ENCODE results near the gene ROGDI. TPM values are rescaled to one million over a fixed set of nuclear protein-coding genes. Genes with fewer than 3 reads are reported as not detected.

The ROGDI gene
- total RNA-seq, 1 experiment from 2014 or later, result 36.4 TPM

DNA sequence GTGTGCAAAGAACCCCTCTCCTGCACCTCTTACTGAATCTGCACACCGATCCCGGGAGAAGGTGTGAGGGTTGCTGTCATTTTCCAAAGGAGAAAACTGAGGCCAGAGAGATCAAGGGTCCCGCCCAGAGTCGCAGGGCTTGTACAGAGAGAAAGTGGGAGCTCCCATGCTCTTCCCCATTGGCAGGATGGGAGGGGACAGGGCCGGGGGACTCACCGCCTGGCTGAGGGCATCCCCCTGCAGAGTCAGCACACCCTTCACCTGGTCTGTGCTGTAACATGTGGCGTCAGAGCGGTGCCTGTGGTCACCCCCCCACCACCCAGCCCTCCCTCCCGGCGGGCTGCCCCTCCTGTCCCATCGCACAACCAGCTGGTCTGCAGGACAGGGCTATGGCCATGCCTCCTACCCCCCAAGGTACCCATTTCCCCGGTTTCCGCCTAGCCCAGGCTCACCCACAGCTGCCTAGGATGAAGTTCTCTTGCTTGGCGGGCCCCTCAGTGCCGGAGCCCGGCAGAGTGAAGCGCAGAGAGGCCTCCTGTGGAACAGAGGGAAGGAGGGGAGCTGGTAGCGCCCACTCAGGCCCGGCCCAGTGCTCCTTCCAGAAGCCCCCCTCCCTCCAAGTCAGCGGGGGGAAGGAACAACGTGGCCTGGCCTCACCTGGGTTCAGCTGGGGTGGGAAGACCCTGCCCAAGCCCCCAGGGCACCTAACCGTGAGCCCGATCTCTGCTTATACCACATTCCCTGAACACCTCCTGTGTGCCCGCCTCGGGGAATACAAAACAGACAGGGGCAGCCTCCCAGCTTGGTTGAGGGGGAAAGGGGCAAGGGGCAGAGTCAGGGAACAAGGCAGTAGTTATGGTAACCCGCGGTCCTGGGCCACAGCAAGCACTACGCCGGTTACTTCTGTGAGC lies 1.1 kb downstream of the ROGDI start:
- H3K9me3 ChIP-seq (ENCODE audit: control insufficient read depth, low read depth, low read length), result no peaks in the 10 kb centered on the region
- no peak overlapping the region for H4K5ac ChIP-seq (ENCODE audit: insufficient read length, low read depth, low read length)
- H3K27ac ChIP-seq (ENCODE audit: insufficient read length, low read depth, low read length), result no peak overlapping the region
- no peaks in the 10 kb centered on the region for H3K79me2 ChIP-seq (ENCODE audit: insufficient read depth, low read length)
- no peak overlapping the region for H2BK20ac ChIP-seq (ENCODE audit: low read depth, low read length, poor library complexity, severe bottlenecking)
- H2BK12ac ChIP-seq (ENCODE audit: insufficient read length, low read depth, low read length), result no peak overlapping the region
- H3K79me1 ChIP-seq (ENCODE audit: insufficient read depth, low read depth, low read length, poor library complexity, severe bottlenecking), result no peaks in the 10 kb centered on the region
- H3K23ac ChIP-seq (ENCODE audit: insufficient read length, low read depth, low read length), result no peak overlapping the region
- no peak overlapping the region for H2BK15ac ChIP-seq (ENCODE audit: low read depth, low read length)
- H3K23me2 ChIP-seq (ENCODE audit: insufficient read length, low read depth, low read length, poor library complexity, severe bottlenecking), result peaks cover 7% of the 10 kb centered on the region
- no peaks in the 10 kb centered on the region for H3K4me1 ChIP-seq (ENCODE audit: insufficient read depth, low read length)
- no peak for DNase-seq
- WGBS (ENCODE audit: extremely low coverage, insufficient read length, low lambda C conversion rate), result no CpG with 5 or more reads among the region's 29 CpGs
- H4K91ac ChIP-seq (ENCODE audit: insufficient read length, low read depth, low read length), result no peak overlapping the region
- no peaks in the 10 kb centered on the region for H3K9me3 Mint-ChIP-seq
- TF ChIP-seq, protein P1, sequence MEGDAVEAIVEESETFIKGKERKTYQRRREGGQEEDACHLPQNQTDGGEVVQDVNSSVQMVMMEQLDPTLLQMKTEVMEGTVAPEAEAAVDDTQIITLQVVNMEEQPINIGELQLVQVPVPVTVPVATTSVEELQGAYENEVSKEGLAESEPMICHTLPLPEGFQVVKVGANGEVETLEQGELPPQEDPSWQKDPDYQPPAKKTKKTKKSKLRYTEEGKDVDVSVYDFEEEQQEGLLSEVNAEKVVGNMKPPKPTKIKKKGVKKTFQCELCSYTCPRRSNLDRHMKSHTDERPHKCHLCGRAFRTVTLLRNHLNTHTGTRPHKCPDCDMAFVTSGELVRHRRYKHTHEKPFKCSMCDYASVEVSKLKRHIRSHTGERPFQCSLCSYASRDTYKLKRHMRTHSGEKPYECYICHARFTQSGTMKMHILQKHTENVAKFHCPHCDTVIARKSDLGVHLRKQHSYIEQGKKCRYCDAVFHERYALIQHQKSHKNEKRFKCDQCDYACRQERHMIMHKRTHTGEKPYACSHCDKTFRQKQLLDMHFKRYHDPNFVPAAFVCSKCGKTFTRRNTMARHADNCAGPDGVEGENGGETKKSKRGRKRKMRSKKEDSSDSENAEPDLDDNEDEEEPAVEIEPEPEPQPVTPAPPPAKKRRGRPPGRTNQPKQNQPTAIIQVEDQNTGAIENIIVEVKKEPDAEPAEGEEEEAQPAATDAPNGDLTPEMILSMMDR (conservative IDR thresholded peaks at IDR 0.05), result no peak
- H3K14ac ChIP-seq (ENCODE audit: insufficient read depth, low read length), result 0 out of 2 replicates have a peak overlapping the region, but pooled peaks have one; percentile 1
- H3K18ac ChIP-seq (ENCODE audit: insufficient read length, low read depth, low read length), result no peak overlapping the region
- no peak overlapping the region for H3T11ph ChIP-seq (ENCODE audit: low read length)
- H2BK120ac ChIP-seq (ENCODE audit: low read depth, low read length, poor library complexity, severe bottlenecking), result no peak overlapping the region
- H4K20me1 ChIP-seq (ENCODE audit: control insufficient read depth, insufficient read depth, insufficient read length), result no peaks in the 10 kb centered on the region
- no peak overlapping the region for H3K4ac ChIP-seq (ENCODE audit: low read depth, low read length)
- peak overlapping the region; percentile 76 to 85 for H3K4me3 Mint-ChIP-seq
- peak overlapping the region; percentile 20 for H3K9ac ChIP-seq (ENCODE audit: extremely low read depth, insufficient read length, low read length)
- H3K36me3 Mint-ChIP-seq (ENCODE audit: insufficient read depth in 1 of 3, low read depth in 3 of 3), result peaks cover 11 to 39% (median 34%) of the 10 kb centered on the region in 3 experiments
- H4K8ac ChIP-seq (replicated peaks; ENCODE audit: insufficient read length, low read depth, low read length), result no peak overlapping the region
- no peaks in the 10 kb centered on the region; the same call in 1 of the 2 replicates for H3K27me3 Mint-ChIP-seq (ENCODE audit: low read depth)
- H2AK5ac ChIP-seq (ENCODE audit: insufficient read length, low read length), result no peak overlapping the region
- no peak overlapping the region for H2BK5ac ChIP-seq (ENCODE audit: insufficient read length, low read length)
- H3K27ac Mint-ChIP-seq, result peak overlapping the region in 1 of 3 experiments; percentile 59; a peak in 1 of 7 replicates
- H2AFZ ChIP-seq (ENCODE audit: low read length), result no peak overlapping the region
- no peak overlapping the region for H3K56ac ChIP-seq (ENCODE audit: insufficient read length, low read depth, low read length)
- no peaks in the 10 kb centered on the region for H3K27me3 ChIP-seq (ENCODE audit: insufficient read depth, low read length)
- peak overlapping the region; percentile 83 for H3K4me2 ChIP-seq (ENCODE audit: insufficient read depth, insufficient read length, low read length)
- peaks cover 17 to 31% of the 10 kb centered on the region in 2 experiments for H3K4me1 Mint-ChIP-seq
